ENCODE results near the gene AACS.
"Not testable (repeated sequence)": the region's sequence is repeated elsewhere in the genome, so short reads cannot be mapped to it uniquely, and the experiment has no call there.

Gene AACS

GRCh38 chr12:125056306-125056705, 8.9 kb upstream of the AACS start:
- DNase-seq (ENCODE audit: low spot score), result no peak

- DNase-seq (ENCODE audit: low spot score), result no peak
Measured at GRCh38 chr12:125057708-125058107, 7.5 kb upstream of the AACS start.

GRCh38 chr12:125061229-125061628, 4.0 kb upstream of the AACS start:
- DNase-seq (ENCODE audit: low spot score), result no peak

GRCh38 chr12:125063522-125063921, 1.7 kb upstream of the AACS start:
- not testable (repeated sequence) for DNase-seq (ENCODE audit: low spot score)

- DNase-seq (ENCODE audit: low spot score), result no peak
Measured at GRCh38 chr12:125064492-125064891, 743 bp upstream of the AACS start.

GRCh38 chr12:125065919-125066570, 810 bp downstream of the AACS start:
- DNase-seq (ENCODE audit: low spot score), result no peak

GRCh38 chr12:125068391-125068790, 3.2 kb downstream of the AACS start:
- DNase-seq (ENCODE audit: low spot score), result no peak

GRCh38 chr12:125069616-125070015, 4.4 kb downstream of the AACS start:
- no peak for DNase-seq (ENCODE audit: low spot score)

- DNase-seq (ENCODE audit: low spot score), result no peak
Measured at GRCh38 chr12:125070112-125070511, 4.9 kb downstream of the AACS start.

- no peak for DNase-seq (ENCODE audit: low spot score)
Measured at GRCh38 chr12:125070661-125071390, 5.6 kb downstream of the AACS start.

GRCh38 chr12:125071456-125071855, 6.2 kb downstream of the AACS start:
- DNase-seq (ENCODE audit: low spot score), result no peak

GRCh38 chr12:125072496-125072895, 7.3 kb downstream of the AACS start:
- no peak for DNase-seq (ENCODE audit: low spot score)

- not testable (repeated sequence) for DNase-seq (ENCODE audit: low spot score)
Measured at GRCh38 chr12:125074294-125074693, 9.1 kb downstream of the AACS start.

GRCh38 chr12:125076103-125076502, 10.9 kb downstream of the AACS start:
- DNase-seq (ENCODE audit: low spot score), result no peak

GRCh38 chr12:125079084-125079483, 13.8 kb downstream of the AACS start:
- DNase-seq (ENCODE audit: low spot score), result no peak

- no peak for DNase-seq (ENCODE audit: low spot score)
Measured at GRCh38 chr12:125079648-125080645, 14.7 kb downstream of the AACS start.

GRCh38 chr12:125081427-125081826, 16.2 kb downstream of the AACS start:
- DNase-seq (ENCODE audit: low spot score), result no peak

GRCh38 chr12:125083072-125083471, 17.8 kb downstream of the AACS start:
- no peak for DNase-seq (ENCODE audit: low spot score)

- not testable (repeated sequence) for DNase-seq (ENCODE audit: low spot score)
Measured at GRCh38 chr12:125088199-125088598, 23.0 kb downstream of the AACS start.

- DNase-seq (ENCODE audit: low spot score), result no peak
Measured at GRCh38 chr12:125089083-125089482, 23.8 kb downstream of the AACS start.

- DNase-seq (ENCODE audit: low spot score), result no peak
Measured at GRCh38 chr12:125089626-125090025, 24.4 kb downstream of the AACS start.

GRCh38 chr12:125090437-125090836, 25.2 kb downstream of the AACS start:
- DNase-seq (ENCODE audit: low spot score), result no peak

- no peak for DNase-seq (ENCODE audit: low spot score)
Measured at GRCh38 chr12:125091401-125091800, 26.2 kb downstream of the AACS start.
